ENCODE data around the gene CREBL2.

Gene CREBL2

GRCh38 chr12:12682284-12682683 is 70.6 kb downstream of the CREBL2 start:
- no peak for DNase-seq

GRCh38 chr12:12683136-12683697 is 71.5 kb downstream of the CREBL2 start:
- DNase-seq = no peak

DNA sequence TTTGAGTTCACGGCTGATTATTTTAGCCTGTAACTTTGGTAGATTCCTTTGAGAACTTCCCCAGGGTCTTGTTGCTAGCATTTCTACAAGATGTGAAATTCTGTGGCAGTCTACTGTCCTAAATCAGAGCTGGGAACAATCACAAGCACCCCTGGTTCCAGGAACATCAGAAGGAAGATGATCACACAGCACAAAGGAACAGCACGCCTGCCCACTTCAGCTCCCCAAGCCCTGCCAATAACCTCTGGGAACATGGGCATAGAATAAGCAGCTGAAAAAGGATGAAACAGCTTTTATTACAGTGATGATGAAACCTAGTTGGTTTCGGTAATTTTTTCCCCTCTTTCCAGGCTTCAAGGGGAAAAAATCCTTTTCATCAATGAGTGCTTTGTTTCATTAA is 72.0 kb downstream of the CREBL2 start:
- DNase-seq = no peak

DNA sequence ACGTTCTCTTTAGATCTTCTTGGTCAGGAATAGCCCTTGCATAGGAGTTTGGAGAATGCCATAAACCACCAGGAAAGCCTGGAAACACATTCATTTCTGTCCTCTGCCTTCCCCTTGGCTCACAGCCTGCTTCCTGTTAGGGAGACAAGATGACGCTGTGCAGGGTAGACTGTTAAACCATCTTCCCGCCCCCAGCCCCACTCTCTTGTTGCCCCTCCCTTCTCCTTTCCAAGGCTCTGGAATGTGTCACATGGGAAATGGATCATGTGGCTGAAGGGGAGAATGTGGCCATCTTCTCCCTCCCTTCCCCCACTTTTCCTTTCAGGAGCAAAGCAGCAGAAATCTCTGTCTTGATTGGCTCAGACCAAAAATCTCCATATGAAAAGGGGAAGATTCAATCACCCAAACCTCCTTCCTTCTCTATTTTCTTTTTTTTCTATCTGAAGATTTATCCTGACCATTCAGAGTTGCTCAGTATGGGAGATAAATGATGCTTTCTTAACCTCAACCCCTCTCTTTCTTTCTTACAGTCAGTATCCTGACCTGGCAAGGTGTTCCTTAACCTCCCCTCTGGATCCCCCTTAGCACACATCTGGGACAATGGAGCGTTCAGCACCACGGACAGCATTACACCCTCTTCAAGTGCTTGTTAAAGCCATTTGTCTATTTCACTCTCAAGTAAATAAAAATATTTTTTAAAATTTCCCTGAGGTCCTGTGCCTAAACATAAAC is 72.9 kb downstream of the CREBL2 start:
- DNase-seq = no peak

- DNase-seq = no peak
Observed at GRCh38 chr12:12685305-12685704, 73.6 kb downstream of the CREBL2 start.

DNA sequence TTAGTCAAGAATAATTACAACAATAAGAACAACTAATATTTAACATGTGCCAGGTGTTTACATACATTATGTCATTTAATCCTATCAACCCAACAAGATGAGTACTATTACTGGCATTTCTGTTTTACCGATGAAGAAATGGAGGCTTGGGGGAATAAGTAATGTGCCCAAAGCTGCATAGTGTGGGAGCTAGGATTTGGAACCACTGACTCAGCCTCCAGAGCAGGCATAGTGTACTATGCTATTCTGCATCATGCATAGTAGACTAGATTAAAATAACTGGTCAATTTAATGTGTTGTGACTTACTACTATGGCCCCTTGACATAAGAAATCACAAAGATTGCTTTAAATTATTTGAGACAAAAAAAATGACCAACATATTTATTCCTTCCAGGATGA is 74.8 kb downstream of the CREBL2 start:
- no peak for DNase-seq

DNA sequence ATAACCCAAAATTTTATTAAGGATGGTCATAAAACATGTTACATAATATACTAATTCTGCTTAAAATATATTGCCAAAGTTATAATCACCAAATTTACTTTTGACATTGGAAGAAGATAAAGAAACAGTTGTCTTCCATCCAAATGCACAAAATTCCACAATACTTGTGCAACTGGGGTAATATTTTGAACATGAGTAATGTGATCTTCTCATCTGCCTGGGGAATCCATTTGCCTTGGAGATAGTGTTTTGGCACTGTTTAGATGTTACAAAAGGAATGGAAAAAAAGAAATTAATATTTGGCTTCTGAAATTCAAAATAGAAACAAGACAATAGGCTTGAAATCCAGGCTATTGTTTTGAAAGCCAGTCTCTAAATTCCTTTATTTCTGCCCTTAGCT is 75.2 kb downstream of the CREBL2 start:
- DNase-seq = no peak

- no peak for DNase-seq
Observed at GRCh38 chr12:12689647-12690300, 78.1 kb downstream of the CREBL2 start.

DNA sequence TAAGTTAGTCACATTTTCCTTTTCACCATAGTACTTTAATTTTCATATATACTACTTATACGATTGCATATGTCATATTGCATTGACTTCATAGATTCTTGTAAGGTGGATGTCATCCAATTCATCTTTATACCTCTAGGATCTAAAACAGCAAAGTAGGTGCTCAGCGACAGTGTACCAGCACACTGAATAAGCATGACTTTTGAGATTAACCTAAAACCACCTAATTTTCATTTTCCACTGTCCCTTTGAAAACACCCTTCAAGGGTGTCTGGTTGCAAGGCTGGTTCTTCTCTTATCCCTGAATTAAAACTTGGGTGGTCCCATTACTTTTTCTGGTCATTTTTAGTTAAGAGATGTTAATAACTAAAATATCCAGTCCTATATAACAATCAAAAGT is 79.9 kb downstream of the CREBL2 start:
- no peak for DNase-seq

GRCh38 chr12:12693111-12693671 is 81.5 kb downstream of the CREBL2 start:
- DNase-seq = no peak

All from GDM1 (cell line).